OCI-LY1 (cell line): ENCODE data around the gene SNTG2.

Experiments used
- EZH2 ChIP-seq: fragments of 200-600 bp; sonication (generic), shearing (Covaris generic); IDR thresholded peaks from 2 replicates; pipeline ENCODE4 v1.8.0; 2017; ENCODE audit warnings: borderline replicate concordance, mixed run types, mild to moderate bottlenecking, antibody characterized with exemption, low read length, moderate library complexity, mixed read lengths
- TF ChIP-seq, protein P1 (sequence below): fragments of 200-600 bp; sonication (generic), shearing (Covaris generic); IDR thresholded peaks from 2 replicates; pipeline ENCODE4 v1.5.1; 2017; ENCODE audit warnings: mild to moderate bottlenecking, antibody characterized with exemption, low read length, moderate library complexity, mixed read lengths

DNA sequence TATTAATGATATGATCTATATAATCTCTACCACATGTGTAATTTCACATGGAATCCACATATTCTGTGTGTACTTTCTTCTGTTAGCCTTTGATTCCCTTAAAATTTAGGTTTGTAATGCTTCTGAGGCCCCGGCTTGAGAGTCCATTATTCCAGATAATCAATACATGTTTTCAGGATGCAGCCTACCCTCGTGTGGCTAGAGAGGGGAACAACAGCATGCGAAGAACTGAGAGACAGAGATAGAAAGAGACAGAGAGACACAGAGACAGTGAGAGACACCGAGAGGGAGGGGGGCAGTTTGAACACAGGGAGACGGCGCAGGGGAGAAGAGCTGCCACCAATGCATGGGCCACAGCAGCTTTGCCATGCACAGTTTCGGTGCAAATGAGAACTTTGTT is 185.4 kb downstream of the SNTG2 start:
- TF ChIP-seq, protein P1, sequence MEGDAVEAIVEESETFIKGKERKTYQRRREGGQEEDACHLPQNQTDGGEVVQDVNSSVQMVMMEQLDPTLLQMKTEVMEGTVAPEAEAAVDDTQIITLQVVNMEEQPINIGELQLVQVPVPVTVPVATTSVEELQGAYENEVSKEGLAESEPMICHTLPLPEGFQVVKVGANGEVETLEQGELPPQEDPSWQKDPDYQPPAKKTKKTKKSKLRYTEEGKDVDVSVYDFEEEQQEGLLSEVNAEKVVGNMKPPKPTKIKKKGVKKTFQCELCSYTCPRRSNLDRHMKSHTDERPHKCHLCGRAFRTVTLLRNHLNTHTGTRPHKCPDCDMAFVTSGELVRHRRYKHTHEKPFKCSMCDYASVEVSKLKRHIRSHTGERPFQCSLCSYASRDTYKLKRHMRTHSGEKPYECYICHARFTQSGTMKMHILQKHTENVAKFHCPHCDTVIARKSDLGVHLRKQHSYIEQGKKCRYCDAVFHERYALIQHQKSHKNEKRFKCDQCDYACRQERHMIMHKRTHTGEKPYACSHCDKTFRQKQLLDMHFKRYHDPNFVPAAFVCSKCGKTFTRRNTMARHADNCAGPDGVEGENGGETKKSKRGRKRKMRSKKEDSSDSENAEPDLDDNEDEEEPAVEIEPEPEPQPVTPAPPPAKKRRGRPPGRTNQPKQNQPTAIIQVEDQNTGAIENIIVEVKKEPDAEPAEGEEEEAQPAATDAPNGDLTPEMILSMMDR, result peak; percentile 26; the same call in 1 of the 2 replicates
- TF ChIP-seq EZH2, result no peak
